GM19463 (cell line): ENCODE measurements around the gene RNF11.

Experiments
- ATAC-seq: cut with Tn5 transposase; IDR thresholded peaks from one replicate; pipeline ENCODE4 v1.9.1; 2021; ENCODE audit warnings: mild to moderate bottlenecking, moderate library complexity; ENCODE audit not compliant: unreplicated experiment

Gene RNF11

GRCh38 chr1:51294566-51295184 lies 58.6 kb downstream of the RNF11 start:
- no peak for ATAC-seq

- ATAC-seq = no peak
Measured at GRCh38 chr1:51295926-51296325, 59.9 kb downstream of the RNF11 start.

GRCh38 chr1:51296383-51297357 lies 60.6 kb downstream of the RNF11 start:
- ATAC-seq = peak; percentile 58

GRCh38 chr1:51297401-51298321 lies 61.6 kb downstream of the RNF11 start:
- no peak for ATAC-seq

- no peak for ATAC-seq
Measured at GRCh38 chr1:51298322-51298705, 62.2 kb downstream of the RNF11 start.

- ATAC-seq = no peak
Measured at GRCh38 chr1:51299185-51299885, 63.3 kb downstream of the RNF11 start.

- no peak for ATAC-seq
Measured at GRCh38 chr1:51299981-51300670, 64.1 kb downstream of the RNF11 start.

GRCh38 chr1:51301152-51301843 lies 65.2 kb downstream of the RNF11 start:
- ATAC-seq = no peak

- ATAC-seq = no peak
Measured at GRCh38 chr1:51301844-51302162, 65.7 kb downstream of the RNF11 start.

GRCh38 chr1:51302270-51302669 lies 66.2 kb downstream of the RNF11 start:
- ATAC-seq = no peak

GRCh38 chr1:51302746-51303145 lies 66.7 kb downstream of the RNF11 start:
- no peak for ATAC-seq

GRCh38 chr1:51303315-51303714 lies 67.2 kb downstream of the RNF11 start:
- ATAC-seq = no peak

- ATAC-seq = peak; percentile 49
Measured at GRCh38 chr1:51303751-51304251, 67.7 kb downstream of the RNF11 start.

- ATAC-seq = no peak
Measured at GRCh38 chr1:51304360-51304759, 68.3 kb downstream of the RNF11 start.

GRCh38 chr1:51305371-51305823 lies 69.3 kb downstream of the RNF11 start:
- ATAC-seq = no peak

- ATAC-seq = no peak
Measured at GRCh38 chr1:51306950-51307349, 70.9 kb downstream of the RNF11 start.

- no peak for ATAC-seq
Measured at GRCh38 chr1:51308636-51309035, 72.6 kb downstream of the RNF11 start.

- no peak for ATAC-seq
Measured at GRCh38 chr1:51309291-51309690, 73.2 kb downstream of the RNF11 start.
